A549 (cell line): ENCODE data around the gene RAPGEF3. TPM values are rescaled to one million over a fixed set of nuclear protein-coding genes. Genes with fewer than 3 reads are reported as not detected.

ENCODE experiments used
- ATAC-seq, 2 experiments: fragments of 200-7000 bp in 1 of 2; fragments of >200 bp in 1 of 2; cut with Nextera tagmentation in 1 of 2; cut with Tn5 transposase in 1 of 2; 3 replicates each; pipeline versions ENCODE4 v1.8.0 to v1.9.1; 2018 to 2020; ENCODE audit warnings: mild to moderate bottlenecking in 1 of 2, moderate library complexity in 1 of 2
- CTCF ChIA-PET: fragments of 300-600 bp; sonication (Branson Sonifier 250); formaldehyde crosslinking; extraction: SDS; loops from one replicate; lab custom pipeline; 2021; ENCODE audit warnings: antibody characterized with exemption, inconsistent platforms; lab: Yijun Ruan, JAX
- POLR2A ChIA-PET: fragments of 350-600 bp; formaldehyde crosslinking; extraction: SDS; loops from one replicate; lab custom pipeline; 2021; ENCODE audit warnings: antibody characterized with exemption, inconsistent platforms; lab: Yijun Ruan, JAX
- DNase-seq, 2 experiments: peaks; one replicate each; pipeline versions ENCODE4 v3.0.0 to v3.0.0-alpha.2; 2011 to 2016; ENCODE audit warnings: low read depth in 1 of 2, low spot score in 1 of 2
- FAIRE-seq: peaks from 2 replicates; lab custom pipeline; 2011; peaks lifted over from hg19 to GRCh38; lab: Jason Lieb, UNC
- H3K27ac ChIP-seq, 2 experiments: fragments of >200 bp; sonication (Bioruptor Twin); formaldehyde crosslinking; 3 replicates each; pipeline ENCODE4 v1.5.1; 2016 to 2017
- H3K4me1 ChIP-seq: fragments of >200 bp; sonication (Bioruptor Twin); formaldehyde crosslinking; 3 replicates; pipeline ENCODE4 v1.6.1; 2016
- H3K4me2 ChIP-seq: fragments of >200 bp; sonication (Bioruptor Twin); formaldehyde crosslinking; 3 replicates; pipeline ENCODE4 v1.6.1; 2016
- H3K4me3 ChIP-seq: fragments of >200 bp; sonication (Bioruptor Twin); formaldehyde crosslinking; 3 replicates; pipeline ENCODE4 v1.5.1; 2016
- H3K9me3 ChIP-seq: fragments of >200 bp; sonication (Bioruptor Twin); formaldehyde crosslinking; 3 replicates; pipeline ENCODE4 v1.6.1; 2016
- CBX8 ChIP-seq: fragments of 200-600 bp; sonication (generic); IDR thresholded peaks from 2 replicates; pipeline ENCODE4 v1.6.1; 2016
- CEBPB ChIP-seq, 2 experiments: fragments of >200 bp in 1 of 2; sonication (Bioruptor Twin) in 1 of 2; formaldehyde crosslinking in 1 of 2; IDR thresholded peaks; 2 replicates each; pipeline ENCODE4 v1.6.1; 2012 to 2016
- FOSB ChIP-seq: fragments of 250-450 bp; sonication (Bioruptor Pico); IDR thresholded peaks from 2 replicates; pipeline ENCODE4 v1.5.0; 2020; ENCODE audit warnings: mild to moderate bottlenecking, moderate library complexity
- FOSL2 ChIP-seq, 2 experiments: fragments of 450-650 bp in 1 of 2; fragments of >200 bp in 1 of 2; sonication (Bioruptor Twin) in 1 of 2; formaldehyde crosslinking; IDR thresholded peaks; 2 replicates each; pipeline versions ENCODE4 v1.5.0 to v1.6.1; 2016 to 2020; ENCODE audit warnings: mild to moderate bottlenecking in 1 of 2, moderate library complexity in 1 of 2
- HDAC2 ChIP-seq: fragments of 200-600 bp; sonication (generic); IDR thresholded peaks from 2 replicates; pipeline ENCODE4 v1.6.1; 2016
- HEYL ChIP-seq: fragments of 250-450 bp; sonication (Bioruptor Pico); IDR thresholded peaks from 2 replicates; pipeline ENCODE4 v1.8.0; 2021; ENCODE audit warnings: mild to moderate bottlenecking, moderate library complexity
- MAZ ChIP-seq: fragments of 150-350 bp; IDR thresholded peaks from 2 replicates; pipeline ENCODE4 v1.6.1; 2014; ENCODE audit warnings: antibody characterized with exemption, low read depth, low read length, borderline replicate concordance
- MYC ChIP-seq: IDR thresholded peaks from 2 replicates; pipeline ENCODE4 v1.6.1; 2012; ENCODE audit warnings: mild to moderate bottlenecking, inconsistent platforms, low read length, improper control_type of control experiment, borderline replicate concordance
- NR3C1 ChIP-seq: fragments of >200 bp; sonication (Bioruptor Twin); formaldehyde crosslinking; IDR thresholded peaks from 3 replicates; pipeline ENCODE4 v1.6.1; 2017
- PHF8 ChIP-seq: fragments of 200-600 bp; sonication (generic); IDR thresholded peaks from 2 replicates; pipeline ENCODE4 v1.6.1; 2016; ENCODE audit warnings: low read depth, mild to moderate bottlenecking, antibody characterized with exemption, moderate library complexity, borderline replicate concordance
- RAD21 ChIP-seq, 2 experiments: fragments of >200 bp in 1 of 2; sonication (Bioruptor Twin) in 1 of 2; formaldehyde crosslinking in 1 of 2; IDR thresholded peaks in 1 of 2; conservative IDR thresholded peaks in 1 of 2; 2 replicates in 1 of 2; 3 replicates in 1 of 2; pipeline ENCODE4 v1.6.1; 2012 to 2018; ENCODE audit warnings: inconsistent platforms in 1 of 2
- RNF2 ChIP-seq: fragments of 200-600 bp; sonication (generic); IDR thresholded peaks from 2 replicates; pipeline ENCODE4 v1.6.1; 2016; ENCODE audit warnings: low read depth, mild to moderate bottlenecking, antibody characterized with exemption, moderate library complexity, borderline replicate concordance
- SMC3 ChIP-seq: fragments of >200 bp; sonication (Bioruptor Twin); formaldehyde crosslinking; IDR thresholded peaks from 3 replicates; pipeline ENCODE4 v1.6.1; 2018; ENCODE audit warnings: inconsistent platforms
- SREBF2 ChIP-seq: fragments of 450-650 bp; IDR thresholded peaks from 2 replicates; pipeline ENCODE4 v1.6.1; 2014; ENCODE audit warnings: mild to moderate bottlenecking, moderate library complexity
- TFCP2L1 ChIP-seq: fragments of 250-450 bp; sonication (Bioruptor Pico); IDR thresholded peaks from 2 replicates; pipeline ENCODE4 v1.5.0; 2021; ENCODE audit warnings: mild to moderate bottlenecking
- ZC3H11A ChIP-seq: fragments of 450-650 bp; IDR thresholded peaks from 2 replicates; pipeline ENCODE4 v1.6.1; 2014; ENCODE audit warnings: antibody characterized with exemption, mild to moderate bottlenecking
- ZFP36 ChIP-seq: fragments of 450-650 bp; IDR thresholded peaks from 2 replicates; pipeline ENCODE4 v1.6.1; 2014; ENCODE audit warnings: borderline replicate concordance; ENCODE audit not compliant: partially characterized antibody
- WGBS: methylation state at CpG from one replicate; pipeline ENCODE4 v1.1.6; 2017; ENCODE audit errors: missing lambda C conversion rate; 5-methylcytosine and 5-hydroxymethylcytosine counted together
- polyA plus RNA-seq, 4 experiments: library from polyadenylated mRNA; depleted of rRNA in 3 of 4; stranded (reverse); fragments of >200 nt; fragmentation: RNase III in 1 of 4; extraction: RNeasy Plus Mini Kit Qiagen cat#74134 plus additional on column Dnase treatment in 1 of 4; gene quantifications; 2 replicates in 3 of 4; 3 replicates in 1 of 4; pipeline ENCODE4 v1.2.3, GENCODE V29; 2011 to 2017
- TF ChIP-seq, protein P1 (sequence below): IDR thresholded peaks from 2 replicates; pipeline ENCODE4 v1.6.1; 2012; ENCODE audit warnings: low read depth, borderline replicate concordance
- TF ChIP-seq, protein P2 (sequence below): fragments of 250-450 bp; sonication (Bioruptor Pico); IDR thresholded peaks from 2 replicates; pipeline ENCODE4 v1.5.0; 2020; ENCODE audit warnings: low read depth, mild to moderate bottlenecking, moderate library complexity
- TF ChIP-seq, protein P3 (sequence below): IDR thresholded peaks from 2 replicates; pipeline ENCODE4 v1.6.1; 2012
- TF ChIP-seq, protein P4 (sequence below): fragments of >200 bp; sonication (Bioruptor Twin); formaldehyde crosslinking; IDR thresholded peaks from 3 replicates; pipeline ENCODE4 v1.6.1; 2016
- TF ChIP-seq, protein P5 (sequence below): IDR thresholded peaks from 2 replicates; pipeline ENCODE4 v1.6.1; 2012

Gene RAPGEF3
- polyA plus RNA-seq, 2 of the 4 experiments (the other 2 are of a cell fraction): 0.70 to 0.89 TPM

DNA sequence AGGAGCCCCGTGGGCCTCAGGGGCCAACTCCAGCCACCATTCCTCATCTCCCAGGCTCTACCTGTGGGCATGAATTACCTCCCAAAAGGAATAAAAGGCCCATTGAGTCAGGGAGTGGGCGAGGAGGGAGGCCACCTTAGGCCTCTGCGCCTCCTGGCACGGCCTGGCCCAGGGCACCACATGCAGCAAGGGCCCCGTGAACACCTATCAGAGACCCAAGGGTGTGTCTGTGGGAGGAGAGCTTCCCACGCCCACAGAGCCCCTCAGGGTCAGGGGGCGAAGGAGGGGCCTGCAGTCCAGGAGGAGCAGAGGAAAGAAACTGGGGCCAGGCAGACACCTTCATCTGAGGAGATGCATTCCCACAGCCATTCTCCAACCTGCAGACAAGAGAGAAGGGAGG lies 12.2 kb downstream of the RAPGEF3 start (continued):
- no peak for TF ChIP-seq MAZ
- TF ChIP-seq, protein P1, sequence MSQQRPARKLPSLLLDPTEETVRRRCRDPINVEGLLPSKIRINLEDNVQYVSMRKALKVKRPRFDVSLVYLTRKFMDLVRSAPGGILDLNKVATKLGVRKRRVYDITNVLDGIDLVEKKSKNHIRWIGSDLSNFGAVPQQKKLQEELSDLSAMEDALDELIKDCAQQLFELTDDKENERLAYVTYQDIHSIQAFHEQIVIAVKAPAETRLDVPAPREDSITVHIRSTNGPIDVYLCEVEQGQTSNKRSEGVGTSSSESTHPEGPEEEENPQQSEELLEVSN: no peak

DNA sequence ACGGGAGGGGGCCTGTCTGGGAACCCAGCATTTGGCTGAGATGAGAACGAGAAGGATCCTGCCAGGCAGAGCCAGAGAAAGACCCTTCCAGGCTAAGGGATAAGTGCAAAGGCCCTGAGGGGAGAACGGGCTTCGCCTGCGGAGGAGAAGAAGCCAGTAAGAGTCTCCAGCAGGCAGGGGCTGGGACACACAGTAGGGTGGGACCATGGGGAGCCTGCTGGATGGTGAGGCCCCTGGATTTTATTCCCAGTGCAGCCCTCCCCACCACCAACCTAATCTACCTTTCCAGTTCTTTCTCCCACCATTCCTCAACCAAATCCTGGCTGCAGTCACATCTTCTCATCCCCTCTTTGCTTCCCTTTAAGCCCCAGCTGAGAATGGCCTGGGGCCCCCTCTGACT lies 12.6 kb downstream of the RAPGEF3 start:
- ChIA-PET CTCF (interaction anchor here (0.7 to 43.9 kb wide), 8 partner anchors 12 to 97 kb away, joined by 3 to 1399 read pairs (median 10); partner anchors contain the start of genes RAPGEF3 and SLC48A1), POLR2A (no interaction called here)
- H3K27ac ChIP-seq: no peak overlapping the region
- H3K9me3 ChIP-seq: no peaks in the 10 kb centered on the region
- FAIRE-seq (no peak), ATAC-seq (no peak), DNase-seq (no peak)
- 70% methylated on average over 5 of the region's 5 CpGs for WGBS
- no peak overlapping the region for H3K4me3 ChIP-seq
- H3K4me2 ChIP-seq: no peak overlapping the region
- TF ChIP-seq, protein P1: no peak
- TF ChIP-seq SREBF2: no peak
- TF ChIP-seq, protein P2, sequence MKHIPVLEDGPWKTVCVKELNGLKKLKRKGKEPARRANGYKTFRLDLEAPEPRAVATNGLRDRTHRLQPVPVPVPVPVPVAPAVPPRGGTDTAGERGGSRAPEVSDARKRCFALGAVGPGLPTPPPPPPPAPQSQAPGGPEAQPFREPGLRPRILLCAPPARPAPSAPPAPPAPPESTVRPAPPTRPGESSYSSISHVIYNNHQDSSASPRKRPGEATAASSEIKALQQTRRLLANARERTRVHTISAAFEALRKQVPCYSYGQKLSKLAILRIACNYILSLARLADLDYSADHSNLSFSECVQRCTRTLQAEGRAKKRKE: no peak
- no peak for TF ChIP-seq MAZ
- no peak for TF ChIP-seq CEBPB (IDR thresholded peaks at IDR 0.05)
- no peak for TF ChIP-seq HDAC2
- TF ChIP-seq, protein P3, sequence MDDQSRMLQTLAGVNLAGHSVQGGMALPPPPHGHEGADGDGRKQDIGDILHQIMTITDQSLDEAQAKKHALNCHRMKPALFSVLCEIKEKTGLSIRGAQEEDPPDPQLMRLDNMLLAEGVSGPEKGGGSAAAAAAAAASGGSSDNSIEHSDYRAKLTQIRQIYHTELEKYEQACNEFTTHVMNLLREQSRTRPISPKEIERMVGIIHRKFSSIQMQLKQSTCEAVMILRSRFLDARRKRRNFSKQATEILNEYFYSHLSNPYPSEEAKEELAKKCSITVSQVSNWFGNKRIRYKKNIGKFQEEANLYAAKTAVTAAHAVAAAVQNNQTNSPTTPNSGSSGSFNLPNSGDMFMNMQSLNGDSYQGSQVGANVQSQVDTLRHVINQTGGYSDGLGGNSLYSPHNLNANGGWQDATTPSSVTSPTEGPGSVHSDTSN: no peak
- no peak for TF ChIP-seq RNF2
- TF ChIP-seq SMC3: no peak
- no peak for TF ChIP-seq ZC3H11A
- TF ChIP-seq NR3C1: no peak
- TF ChIP-seq, protein P4, sequence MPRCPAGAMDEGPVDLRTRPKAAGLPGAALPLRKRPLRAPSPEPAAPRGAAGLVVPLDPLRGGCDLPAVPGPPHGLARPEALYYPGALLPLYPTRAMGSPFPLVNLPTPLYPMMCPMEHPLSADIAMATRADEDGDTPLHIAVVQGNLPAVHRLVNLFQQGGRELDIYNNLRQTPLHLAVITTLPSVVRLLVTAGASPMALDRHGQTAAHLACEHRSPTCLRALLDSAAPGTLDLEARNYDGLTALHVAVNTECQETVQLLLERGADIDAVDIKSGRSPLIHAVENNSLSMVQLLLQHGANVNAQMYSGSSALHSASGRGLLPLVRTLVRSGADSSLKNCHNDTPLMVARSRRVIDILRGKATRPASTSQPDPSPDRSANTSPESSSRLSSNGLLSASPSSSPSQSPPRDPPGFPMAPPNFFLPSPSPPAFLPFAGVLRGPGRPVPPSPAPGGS: no peak
- no peak for TF ChIP-seq FOSB (CRISPR knock-in tag)
- TF ChIP-seq HEYL (CRISPR knock-in tag): no peak
- no peak for TF ChIP-seq MYC
- TF ChIP-seq, protein P5, sequence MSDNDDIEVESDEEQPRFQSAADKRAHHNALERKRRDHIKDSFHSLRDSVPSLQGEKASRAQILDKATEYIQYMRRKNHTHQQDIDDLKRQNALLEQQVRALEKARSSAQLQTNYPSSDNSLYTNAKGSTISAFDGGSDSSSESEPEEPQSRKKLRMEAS: no peak
- TF ChIP-seq CBX8: no peak
- no peak for TF ChIP-seq ZFP36
- H3K4me1 ChIP-seq: peaks cover 7% of the 10 kb centered on the region

DNA sequence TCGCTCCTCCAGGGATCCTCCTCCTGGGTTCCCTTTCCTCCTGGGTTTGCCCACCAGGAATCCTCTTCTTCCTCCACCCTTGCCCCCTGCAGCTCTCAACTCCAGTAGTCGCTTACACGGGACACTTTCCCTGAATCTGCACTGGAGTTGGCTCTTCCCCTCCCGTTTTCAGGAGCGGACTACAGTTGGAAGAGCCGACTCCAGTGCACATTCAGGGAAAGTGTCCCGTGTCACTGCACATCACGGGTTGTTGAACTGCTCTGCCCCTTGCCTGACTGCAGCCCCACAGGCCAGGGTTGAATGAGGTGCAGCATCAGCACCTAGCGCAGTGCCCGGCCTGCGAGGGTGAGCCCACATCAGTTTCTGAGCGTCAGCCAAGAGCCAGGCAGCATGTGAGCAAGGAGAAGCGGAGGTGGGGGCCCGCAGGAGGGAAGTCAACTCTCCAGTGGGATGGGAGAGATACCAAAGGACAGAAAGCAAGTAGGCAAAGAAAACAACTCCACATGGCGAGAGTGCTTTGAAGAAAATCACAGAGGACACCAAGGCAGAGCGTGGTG lies 13.1 kb downstream of the RAPGEF3 start:
- DNase-seq: no peak
- CTCF ChIA-PET: interaction anchor here (1.0 to 43.9 kb wide), 9 partner anchors 11 to 97 kb away, joined by 4 to 1399 read pairs (median 147); partner anchors contain the start of genes RAPGEF3 and SLC48A1
- TF ChIP-seq FOSL2 (IDR thresholded peaks at IDR 0.05): no peak
- no peak for TF ChIP-seq FOSL2 (CRISPR knock-in tag; IDR thresholded peaks at IDR 0.05)
- no peak for TF ChIP-seq TFCP2L1 (CRISPR knock-in tag)
- no peak for TF ChIP-seq RAD21 (conservative IDR thresholded peaks at IDR 0.05 in 1 of 2, IDR thresholded peaks at IDR 0.05 in 1 of 2)
- no peak for TF ChIP-seq PHF8
- TF ChIP-seq, protein P2: no peak
- TF ChIP-seq, all 56 proteins: peak for 0
- WGBS: 59% methylated on average over 15 of the region's 16 CpGs
- H3K9me3 ChIP-seq: no peaks in the 10 kb centered on the region
- H3K27ac ChIP-seq: no peak overlapping the region
- H3K4me1 ChIP-seq: peaks cover 8% of the 10 kb centered on the region
- no peak overlapping the region for H3K4me2 ChIP-seq
- no peak overlapping the region for H3K4me3 ChIP-seq
- POLR2A ChIA-PET: no interaction called here
- ATAC-seq (no peak), FAIRE-seq (no peak)
